ENCODE measurements around the gene APC. TPM values are rescaled to one million over a fixed set of nuclear protein-coding genes. Genes with fewer than 3 reads are reported as not detected.

APC gene
- total RNA-seq, 2 experiments from 2014 or later: 21.8 to 22.8 TPM

DNA sequence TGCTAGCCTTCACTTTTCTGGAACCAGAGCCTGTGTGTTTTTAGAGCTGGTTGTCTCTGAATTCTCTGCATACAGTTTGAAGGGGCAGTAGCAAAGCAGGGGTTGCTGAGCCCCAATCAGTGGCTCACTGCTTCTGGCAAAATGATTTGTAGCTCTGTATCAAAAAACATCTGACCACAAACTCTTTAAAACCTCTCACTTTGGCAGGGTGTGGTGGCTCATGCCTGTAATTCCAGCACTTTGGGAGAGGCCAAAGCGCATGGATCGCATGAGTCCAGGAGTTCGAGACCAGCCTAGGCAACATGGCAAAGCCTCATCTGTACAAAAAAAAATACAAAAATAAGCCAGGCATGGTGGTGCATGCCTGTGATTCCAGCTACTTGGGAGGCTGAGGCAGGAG is 28.3 kb upstream of the APC start:
- H3K36me3 Mint-ChIP-seq (ENCODE audit: low read depth): peaks cover 9% of the 10 kb centered on the region

DNA sequence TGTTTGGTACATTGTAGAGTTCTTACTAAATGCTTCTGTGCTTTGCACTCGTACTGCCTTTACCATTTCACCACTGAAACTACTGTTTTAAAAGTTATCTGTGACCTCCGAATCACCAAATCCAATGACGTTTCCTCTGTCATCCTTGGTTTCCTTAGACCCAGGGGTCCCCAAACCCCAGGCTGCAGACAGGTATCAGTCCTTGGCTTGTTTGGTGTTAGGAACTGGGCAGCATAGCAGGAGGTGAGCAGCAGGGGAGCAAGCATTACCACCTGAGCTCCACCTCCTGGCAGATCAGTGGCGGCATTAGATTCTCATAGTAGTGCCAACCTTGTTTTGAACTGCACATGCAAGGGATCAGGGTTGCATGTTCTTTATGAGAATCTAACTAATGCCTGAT is 26.8 kb upstream of the APC start:
- Histone ChIP-seq H3K27me3 (ENCODE audit: control insufficient read depth in 1 of 2, insufficient read depth in 2 of 2, low read length in 2 of 2) (no peaks in the 10 kb centered on the region), H3K4me1 (ENCODE audit: insufficient read depth, low read length) (peaks cover 51% of the 10 kb centered on the region), H3K36me3 (ENCODE audit: insufficient read depth, low read length) (no peaks in the 10 kb centered on the region), H3K27ac (ENCODE audit: low read depth in 1 of 2, low read length in 2 of 2) (no peak overlapping the region), H3K9me3 (ENCODE audit: control insufficient read depth in 1 of 2, insufficient read depth in 1 of 2, low read length in 2 of 2) (no peaks in the 10 kb centered on the region), H3K4me3 (ENCODE audit: low read length) (no peak overlapping the region)
- H3K36me3 Mint-ChIP-seq (ENCODE audit: low read depth): peaks cover 9% of the 10 kb centered on the region
- peak overlapping the region; percentile 94 for H3K4me3 Mint-ChIP-seq
- H3K9me3 Mint-ChIP-seq: no peaks in the 10 kb centered on the region
- intact Hi-C loops (cut with DNase I, micrococcal nuclease): no loop called here
- DNase-seq (peak in 2 of 14 experiments; percentile 8 to 17), ATAC-seq (ENCODE audit: poor library complexity) (no peak)
- H3K4me1 Mint-ChIP-seq (ENCODE audit: low read depth): peaks cover 87% of the 10 kb centered on the region
- ChIA-PET CTCF (interaction anchor here (1.0 to 1.4 kb wide), 3 partner anchors 11 to 38 kb away, joined by 3 to 5 read pairs (median 3); no protein-coding TSS in a partner anchor), POLR2A (interaction anchor here (0.9 kb wide), 1 partner anchor 9 kb away, joined by 3 read pairs; no protein-coding TSS in a partner anchor)
- H3K27ac Mint-ChIP-seq: peak overlapping the region; percentile 83
- no peaks in the 10 kb centered on the region for H3K27me3 Mint-ChIP-seq
- TF ChIP-seq CTCF (IDR thresholded peaks at IDR 0.05): no peak

More for the DNA sequence above, 28.3 kb upstream of the APC start:
- ATAC-seq (ENCODE audit: poor library complexity) (no peak), DNase-seq (no peak)
- Mint-ChIP-seq H3K4me3 (peak overlapping the region; percentile 94), H3K4me1 (ENCODE audit: low read depth) (peaks cover 73% of the 10 kb centered on the region), H3K9me3 (no peaks in the 10 kb centered on the region), H3K27me3 (no peaks in the 10 kb centered on the region), H3K27ac (peak overlapping the region; percentile 83)
- Histone ChIP-seq H3K27ac (ENCODE audit: low read depth in 1 of 2, low read length in 2 of 2) (no peak overlapping the region), H3K27me3 (ENCODE audit: control insufficient read depth in 1 of 2, insufficient read depth in 2 of 2, low read length in 2 of 2) (no peaks in the 10 kb centered on the region), H3K4me3 (ENCODE audit: low read length) (no peak overlapping the region), H3K36me3 (ENCODE audit: insufficient read depth, low read length) (no peaks in the 10 kb centered on the region), H3K9me3 (ENCODE audit: control insufficient read depth in 1 of 2, insufficient read depth in 1 of 2, low read length in 2 of 2) (no peaks in the 10 kb centered on the region), H3K4me1 (ENCODE audit: insufficient read depth, low read length) (peaks cover 51% of the 10 kb centered on the region)
- no peak for TF ChIP-seq CTCF (IDR thresholded peaks at IDR 0.05)
- POLR2A ChIA-PET: interaction anchor here (0.7 to 3.5 kb wide), 5 partner anchors 14 to 1308 kb away, joined by 3 to 21 read pairs (median 4); partner anchors contain the start of gene APC
- CTCF ChIA-PET: no interaction called here
- intact Hi-C loops (cut with DNase I, micrococcal nuclease): loop anchor here (2.0 to 10.0 kb wide), 9 partner anchors 33 to 1615 kb away; partner anchors contain the start of genes DCP2 (in 1 of the 2), NREP (in 1 of the 2), REEP5 (in 1 of the 2) and SRP19 (in 1 of the 2)

- peak overlapping the region; percentile 13 for H3K4me3 Mint-ChIP-seq
- no peaks in the 10 kb centered on the region for H3K9me3 ChIP-seq (ENCODE audit: control insufficient read depth in 1 of 2, insufficient read depth in 1 of 2, low read length in 2 of 2)
- no peaks in the 10 kb centered on the region for H3K9me3 Mint-ChIP-seq
- H3K27ac Mint-ChIP-seq: no peak overlapping the region
- peaks cover 9% of the 10 kb centered on the region for H3K36me3 Mint-ChIP-seq (ENCODE audit: low read depth)
- peaks cover 49% of the 10 kb centered on the region for H3K4me1 ChIP-seq (ENCODE audit: insufficient read depth, low read length)
- no peaks in the 10 kb centered on the region for H3K27me3 Mint-ChIP-seq
- ChIA-PET POLR2A (interaction anchor here (0.9 kb wide), 1 partner anchor 9 kb away, joined by 3 read pairs; no protein-coding TSS in a partner anchor), CTCF (interaction anchor here (1.1 kb wide), 1 partner anchor 38 kb away, joined by 3 read pairs; no protein-coding TSS in a partner anchor)
- no peak for DNase-seq
- H3K4me3 ChIP-seq (ENCODE audit: low read length): no peak overlapping the region
- intact Hi-C loops (cut with DNase I, micrococcal nuclease): no loop called here
- H3K27me3 ChIP-seq (ENCODE audit: control insufficient read depth in 1 of 2, insufficient read depth in 2 of 2, low read length in 2 of 2): no peaks in the 10 kb centered on the region
- TF ChIP-seq CTCF (IDR thresholded peaks at IDR 0.05): no peak
- no peak for ATAC-seq (ENCODE audit: poor library complexity)
- H3K36me3 ChIP-seq (ENCODE audit: insufficient read depth, low read length): no peaks in the 10 kb centered on the region
- no peak overlapping the region for H3K27ac ChIP-seq (ENCODE audit: low read depth in 1 of 2, low read length in 2 of 2)
- H3K4me1 Mint-ChIP-seq (ENCODE audit: low read depth): peaks cover 87% of the 10 kb centered on the region
These were observed 26.2 kb upstream of the APC start for GRCh38 chr5:112711436-112711835.

Data from CD4-positive, alpha-beta T cell (primary cell).